Measurements from ENCODE around the gene BACH1. TPM values are rescaled to one million over a fixed set of nuclear protein-coding genes. Genes with fewer than 3 reads are reported as not detected.
A peak's percentile ranks its signal among the peaks of the same experiment; 100 is the strongest.

Gene BACH1
- total and polyA plus RNA-seq, 8 donors = 33.3 to 117 (median 39.5) TPM

DNA sequence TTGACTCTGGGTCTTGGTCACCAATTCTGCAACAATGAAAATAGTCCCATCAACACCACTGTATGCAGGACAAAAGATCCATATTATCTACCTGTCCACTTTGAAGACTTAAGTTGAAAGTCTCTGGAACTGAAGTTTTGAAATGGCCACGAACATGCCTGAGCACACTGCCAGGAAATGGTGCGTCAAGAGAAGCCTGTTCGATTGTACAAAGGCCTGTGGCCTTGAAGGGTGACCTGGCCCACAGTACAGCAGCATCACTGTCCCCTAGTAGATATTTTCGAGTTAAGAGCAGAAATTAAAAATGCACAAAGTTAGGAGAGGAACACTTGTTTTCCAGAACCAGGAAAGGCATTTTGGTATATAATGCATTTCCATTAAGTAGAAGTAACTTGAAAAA lies 78.5 kb downstream of the BACH1 start:
- TF ChIP-seq, protein P1, sequence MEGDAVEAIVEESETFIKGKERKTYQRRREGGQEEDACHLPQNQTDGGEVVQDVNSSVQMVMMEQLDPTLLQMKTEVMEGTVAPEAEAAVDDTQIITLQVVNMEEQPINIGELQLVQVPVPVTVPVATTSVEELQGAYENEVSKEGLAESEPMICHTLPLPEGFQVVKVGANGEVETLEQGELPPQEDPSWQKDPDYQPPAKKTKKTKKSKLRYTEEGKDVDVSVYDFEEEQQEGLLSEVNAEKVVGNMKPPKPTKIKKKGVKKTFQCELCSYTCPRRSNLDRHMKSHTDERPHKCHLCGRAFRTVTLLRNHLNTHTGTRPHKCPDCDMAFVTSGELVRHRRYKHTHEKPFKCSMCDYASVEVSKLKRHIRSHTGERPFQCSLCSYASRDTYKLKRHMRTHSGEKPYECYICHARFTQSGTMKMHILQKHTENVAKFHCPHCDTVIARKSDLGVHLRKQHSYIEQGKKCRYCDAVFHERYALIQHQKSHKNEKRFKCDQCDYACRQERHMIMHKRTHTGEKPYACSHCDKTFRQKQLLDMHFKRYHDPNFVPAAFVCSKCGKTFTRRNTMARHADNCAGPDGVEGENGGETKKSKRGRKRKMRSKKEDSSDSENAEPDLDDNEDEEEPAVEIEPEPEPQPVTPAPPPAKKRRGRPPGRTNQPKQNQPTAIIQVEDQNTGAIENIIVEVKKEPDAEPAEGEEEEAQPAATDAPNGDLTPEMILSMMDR (IDR thresholded peaks at IDR 0.05) = no peak
- intact Hi-C loops (cut with DNase I) = loop anchor here in 1 of 2 donors (10.0 kb wide), 1 partner anchor 292 kb away; no protein-coding TSS in a partner anchor
- no peak for ATAC-seq
- H3K27ac ChIP-seq = no peak overlapping the region
- H3K36me3 ChIP-seq = peaks cover 0 to 14% of the 10 kb centered on the region in 2 donors
- DNase-seq = no peak
- no peaks in the 10 kb centered on the region for H3K4me1 ChIP-seq
- no peaks in the 10 kb centered on the region for H3K27me3 ChIP-seq
- H3K9me3 ChIP-seq = peaks cover 0 to 6% of the 10 kb centered on the region in 2 donors
- H3K4me3 ChIP-seq = no peak overlapping the region

DNA sequence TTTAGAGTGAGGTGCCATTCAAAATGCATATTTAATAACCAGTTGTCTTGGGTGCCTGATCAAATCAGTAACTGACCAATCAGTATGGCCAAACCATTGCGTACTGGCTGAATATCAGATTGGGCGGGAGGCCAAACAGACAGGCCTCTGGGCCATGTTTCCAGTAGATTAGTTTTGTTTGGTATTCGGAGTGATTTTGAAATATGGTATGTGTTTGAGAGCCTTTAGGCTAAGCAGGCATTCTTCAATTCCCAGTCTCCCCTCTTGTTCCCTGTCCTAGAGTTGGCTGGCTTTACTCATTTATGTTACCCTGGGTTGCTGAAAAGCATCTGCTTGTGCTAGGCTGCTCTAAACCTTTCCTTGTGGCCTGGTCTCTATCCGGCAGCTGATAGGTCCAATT lies 80.1 kb downstream of the BACH1 start:
- DNase-seq = no peak
- intact Hi-C loops (cut with DNase I) = loop anchor here in 1 of 2 donors (10.0 kb wide), 1 partner anchor 294 kb away; no protein-coding TSS in a partner anchor
- Histone ChIP-seq H3K4me1 (no peaks in the 10 kb centered on the region), H3K27ac (no peak overlapping the region), H3K27me3 (no peaks in the 10 kb centered on the region), H3K4me3 (no peak overlapping the region), H3K9me3 (peaks cover 0 to 6% of the 10 kb centered on the region in 2 donors), H3K36me3 (peaks cover 0 to 9% of the 10 kb centered on the region in 2 donors)
- TF ChIP-seq, protein P1 (IDR thresholded peaks at IDR 0.05) = no peak
- no peak for ATAC-seq

DNA sequence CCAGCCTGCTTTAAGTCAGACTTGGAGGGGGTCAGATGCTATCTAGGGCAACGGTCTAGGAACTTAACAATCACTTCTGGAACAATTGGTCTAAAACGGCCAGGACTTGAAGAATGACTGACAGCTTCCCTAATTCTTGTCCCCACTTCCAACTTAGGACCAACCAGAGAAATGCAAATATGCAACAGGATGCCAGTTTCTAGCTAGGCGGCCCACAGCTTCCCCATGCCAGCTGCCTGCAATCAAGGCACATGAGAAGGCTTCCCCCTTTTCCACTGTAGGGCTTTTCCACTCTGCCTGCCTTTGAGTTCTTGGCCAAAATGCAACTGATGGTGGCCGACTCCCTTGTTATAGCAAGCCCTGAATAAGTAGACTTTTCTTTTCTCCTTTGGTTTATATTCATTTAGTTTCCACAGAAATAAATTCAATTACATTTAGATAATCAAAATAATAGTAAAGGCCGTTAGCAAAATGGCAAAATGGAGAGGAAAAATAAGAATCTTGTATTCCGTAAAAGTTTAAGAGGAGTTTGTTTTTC lies 80.9 kb downstream of the BACH1 start:
- peak in 1 of 4 donors; percentile 38 for DNase-seq
- no peaks in the 10 kb centered on the region for H3K4me1 ChIP-seq
- H3K9me3 ChIP-seq = peaks cover 0 to 6% of the 10 kb centered on the region in 2 donors
- peaks cover 0 to 6% of the 10 kb centered on the region in 2 donors for H3K36me3 ChIP-seq
- H3K27me3 ChIP-seq = no peaks in the 10 kb centered on the region
- TF ChIP-seq, protein P1 (IDR thresholded peaks at IDR 0.05) = no peak
- no peak overlapping the region for H3K4me3 ChIP-seq
- no peak overlapping the region for H3K27ac ChIP-seq
- no peak for ATAC-seq
- intact Hi-C loops (cut with DNase I) = loop anchor here in 1 of 2 donors (10.0 kb wide), 1 partner anchor 295 kb away; no protein-coding TSS in a partner anchor

DNA sequence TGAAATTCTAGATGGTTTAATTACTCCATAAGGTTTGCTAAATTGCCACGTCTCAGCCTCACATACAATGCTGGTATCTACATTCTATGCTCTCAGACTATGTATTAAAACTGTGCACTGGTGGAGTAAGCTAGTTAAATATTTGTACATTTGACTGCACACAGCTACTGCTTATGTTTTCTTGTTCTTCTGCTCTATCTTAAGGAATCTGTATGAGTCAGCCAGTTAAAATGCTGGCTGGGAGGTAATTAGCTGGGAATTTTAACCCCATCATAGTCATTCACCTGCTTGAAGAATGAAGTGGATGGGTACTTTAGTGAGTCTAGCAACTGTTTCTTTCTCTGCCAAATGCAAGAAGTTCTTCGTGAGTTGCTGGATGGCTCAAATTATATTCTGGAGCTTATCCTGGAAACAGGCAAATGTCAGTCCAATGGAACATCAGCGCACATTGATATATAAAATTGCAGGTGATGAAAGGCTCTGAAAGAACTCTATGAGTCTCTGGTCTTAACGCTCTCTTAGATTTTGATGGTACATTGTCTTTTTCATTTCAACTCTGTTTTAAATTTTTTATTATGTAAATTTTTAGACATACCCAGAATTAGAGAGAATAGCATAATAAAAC lies 83.4 kb downstream of the BACH1 start:
- H3K4me1 ChIP-seq = no peaks in the 10 kb centered on the region
- intact Hi-C loops (cut with DNase I) = no loop called here
- no peak overlapping the region for H3K27ac ChIP-seq
- TF ChIP-seq, protein P1 (IDR thresholded peaks at IDR 0.05) = no peak
- peak; percentile 88 for ATAC-seq
- H3K27me3 ChIP-seq = no peaks in the 10 kb centered on the region
- H3K36me3 ChIP-seq = peaks cover 0 to 6% of the 10 kb centered on the region in 2 donors
- DNase-seq = no peak
- peaks cover 0 to 6% of the 10 kb centered on the region in 2 donors for H3K9me3 ChIP-seq
- H3K4me3 ChIP-seq = no peak overlapping the region

DNA sequence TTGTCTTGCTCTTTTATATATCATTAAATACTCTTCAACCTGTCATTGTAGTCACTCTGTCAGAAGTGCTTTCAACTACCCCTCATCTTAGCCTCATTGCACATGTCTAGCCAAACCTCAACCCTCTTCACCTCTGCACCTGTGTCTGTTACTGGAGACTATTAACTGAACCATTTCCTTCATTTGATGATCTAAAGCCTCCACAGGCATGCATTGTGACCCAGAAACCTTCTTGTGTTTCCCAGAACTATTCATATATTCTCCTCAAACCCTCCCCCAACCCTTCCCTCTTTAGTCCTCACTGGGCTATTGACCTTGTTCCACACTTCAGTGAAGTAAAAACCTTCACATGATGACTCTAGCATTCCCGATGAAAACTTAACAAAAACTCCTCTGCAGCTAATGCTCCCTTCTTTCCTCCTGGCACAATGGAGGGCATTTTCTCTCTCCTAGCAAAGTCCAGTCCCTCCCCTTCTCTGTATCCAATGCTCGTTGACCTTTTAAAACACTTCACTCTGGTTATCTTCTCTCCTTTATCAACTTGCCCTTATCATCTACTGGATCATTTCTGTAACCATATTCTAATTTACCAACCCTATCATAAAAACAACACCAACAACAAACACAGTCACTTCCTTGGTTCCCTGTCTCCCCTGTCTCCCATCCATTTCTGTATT lies 86.1 kb downstream of the BACH1 start:
- peak; percentile 59 for ATAC-seq
- H3K27ac ChIP-seq = no peak overlapping the region
- H3K36me3 ChIP-seq = peaks cover 0 to 6% of the 10 kb centered on the region in 2 donors
- H3K27me3 ChIP-seq = no peaks in the 10 kb centered on the region
- no peaks in the 10 kb centered on the region for H3K4me1 ChIP-seq
- H3K9me3 ChIP-seq = peaks cover 0 to 2% of the 10 kb centered on the region in 2 donors
- DNase-seq = no peak
- TF ChIP-seq, protein P1 (IDR thresholded peaks at IDR 0.05) = no peak
- H3K4me3 ChIP-seq = no peak overlapping the region
- intact Hi-C loops (cut with DNase I) = no loop called here

Measured in left lung (tissue), 10 donors.